ENCODE results near the gene PREB. TPM values are rescaled to one million over a fixed set of nuclear protein-coding genes. Genes with fewer than 3 reads are reported as not detected.

Gene PREB
- total and polyA plus RNA-seq, 2 of the 13 experiments (the other 11 are each of a cell fraction or from before 2014, with no cell fraction given): 112 to 192 TPM

- TF ChIP-seq ZNF142 (CRISPR knock-in tag; IDR thresholded peaks at IDR 0.05) (no peak), ZNF17 (CRISPR knock-in tag; IDR thresholded peaks at IDR 0.05) (no peak), ZNF678 (CRISPR knock-in tag; IDR thresholded peaks at IDR 0.05) (peak; percentile 64; the same call in 1 of the 2 replicates), ZBTB37 (CRISPR knock-in tag; IDR thresholded peaks at IDR 0.05) (peak; percentile 93), FOXC1 (CRISPR knock-in tag; IDR thresholded peaks at IDR 0.05; ENCODE audit: borderline replicate concordance) (peak; percentile 65; the same call in 1 of the 2 replicates), ZNF780A (CRISPR knock-in tag; IDR thresholded peaks at IDR 0.05) (0 out of 2 replicates have a peak, but pooled peaks have one; percentile 31), ZSCAN5A (CRISPR knock-in tag; IDR thresholded peaks at IDR 0.05; ENCODE audit: borderline replicate concordance) (no peak; the same call in 1 of the 2 replicates), MEF2D (CRISPR knock-in tag; IDR thresholded peaks at IDR 0.05) (peak; percentile 92), PHF8 (CRISPR knock-in tag; IDR thresholded peaks at IDR 0.05) (no peak), EHMT2 (IDR thresholded peaks at IDR 0.05; ENCODE audit: borderline replicate concordance, low read depth, low read length) (peak; percentile 94), PAXIP1 (CRISPR knock-in tag; conservative IDR thresholded peaks at IDR 0.05) (peak; percentile 99), DR1 (CRISPR knock-in tag; IDR thresholded peaks at IDR 0.05) (no peak), DMAP1 (CRISPR knock-in tag; IDR thresholded peaks at IDR 0.05) (0 out of 2 replicates have a peak, but pooled peaks have one; percentile 26), ZNF234 (CRISPR knock-in tag; conservative IDR thresholded peaks at IDR 0.05) (no peak), ZFP36L1 (CRISPR knock-in tag; IDR thresholded peaks at IDR 0.05) (peak; percentile 81; the same call in 1 of the 2 replicates), ZNF724P (CRISPR knock-in tag; IDR thresholded peaks at IDR 0.05; ENCODE audit: borderline replicate concordance) (0 out of 2 replicates have a peak, but pooled peaks have one; percentile 40)
These were observed 43.3 kb upstream of the PREB start (continued) for GRCh38 chr2:27177441-27178351.

Data from HepG2 (cell line).